H1 (cell line): Measurements from ENCODE around the gene NBDY.

ENCODE experiments used
- RAD21 ChIP-seq, 2 experiments: IDR thresholded peaks in 1 of 2; conservative IDR thresholded peaks in 1 of 2; 2 replicates each; pipeline ENCODE4 v1.6.1; 2011; ENCODE audit warnings: low read depth in 2 of 2, low read length in 2 of 2, improper control_type of control experiment in 1 of 2, inconsistent platforms in 1 of 2, mild to moderate bottlenecking in 1 of 2, moderate library complexity in 1 of 2
- TEAD4 ChIP-seq: IDR thresholded peaks from 2 replicates; pipeline ENCODE4 v1.6.1; 2012; ENCODE audit warnings: low read depth, low read length, inconsistent platforms, mixed read lengths
- TF ChIP-seq, protein P1 (sequence below), 3 experiments: IDR thresholded peaks; 1 replicate in 2 of 3; 2 replicates in 1 of 3; pipeline versions ENCODE4 v1.5.1 to v1.6.1; 2011; ENCODE audit warnings: low read length in 3 of 3, mild to moderate bottlenecking in 3 of 3, inconsistent platforms in 2 of 3, low read depth in 1 of 3, moderate library complexity in 1 of 3; ENCODE audit not compliant: insufficient read depth in 1 of 3; ENCODE audit errors: control extremely low read depth in 1 of 3

DNA sequence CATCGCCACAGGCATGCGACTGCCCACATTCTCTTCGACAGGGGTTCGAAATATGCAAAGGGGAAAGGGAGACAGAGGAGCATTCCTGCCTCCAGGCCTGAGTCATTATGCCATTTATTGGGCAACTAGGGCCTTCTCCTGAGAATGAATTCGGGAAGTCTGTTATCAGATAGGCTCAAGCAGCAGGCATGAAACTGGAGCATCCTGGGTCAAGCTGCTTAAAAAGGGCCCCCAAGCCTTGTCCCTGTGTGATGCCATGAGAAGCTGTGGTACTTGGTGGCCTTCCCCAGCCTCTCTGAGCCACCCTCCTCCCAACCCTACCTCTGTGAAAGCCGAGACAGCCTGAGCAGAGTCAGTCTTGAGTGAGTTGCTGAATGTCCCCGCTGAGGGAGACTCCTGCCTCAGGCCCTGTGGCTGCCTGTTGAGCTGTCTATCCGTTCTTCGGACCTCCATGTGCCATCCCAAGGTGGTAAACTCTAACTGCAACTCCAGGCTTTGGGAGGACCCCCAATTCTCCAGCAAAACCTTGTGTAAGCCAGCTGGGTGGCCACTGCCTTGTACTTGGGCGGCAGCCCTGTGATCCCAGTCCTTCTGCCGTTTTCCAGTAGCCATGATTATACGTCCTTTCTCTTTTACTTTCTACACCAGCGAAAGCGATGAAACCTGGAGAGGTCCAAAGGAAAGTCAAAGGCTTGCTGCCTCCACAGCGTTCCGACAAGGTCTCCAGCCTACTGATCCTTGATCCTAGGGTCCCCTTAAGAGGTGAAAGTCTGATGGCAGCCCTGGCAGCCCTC lies 37.7 kb downstream of the NBDY start:
- TF ChIP-seq TEAD4: no peak
- TF ChIP-seq, protein P1, sequence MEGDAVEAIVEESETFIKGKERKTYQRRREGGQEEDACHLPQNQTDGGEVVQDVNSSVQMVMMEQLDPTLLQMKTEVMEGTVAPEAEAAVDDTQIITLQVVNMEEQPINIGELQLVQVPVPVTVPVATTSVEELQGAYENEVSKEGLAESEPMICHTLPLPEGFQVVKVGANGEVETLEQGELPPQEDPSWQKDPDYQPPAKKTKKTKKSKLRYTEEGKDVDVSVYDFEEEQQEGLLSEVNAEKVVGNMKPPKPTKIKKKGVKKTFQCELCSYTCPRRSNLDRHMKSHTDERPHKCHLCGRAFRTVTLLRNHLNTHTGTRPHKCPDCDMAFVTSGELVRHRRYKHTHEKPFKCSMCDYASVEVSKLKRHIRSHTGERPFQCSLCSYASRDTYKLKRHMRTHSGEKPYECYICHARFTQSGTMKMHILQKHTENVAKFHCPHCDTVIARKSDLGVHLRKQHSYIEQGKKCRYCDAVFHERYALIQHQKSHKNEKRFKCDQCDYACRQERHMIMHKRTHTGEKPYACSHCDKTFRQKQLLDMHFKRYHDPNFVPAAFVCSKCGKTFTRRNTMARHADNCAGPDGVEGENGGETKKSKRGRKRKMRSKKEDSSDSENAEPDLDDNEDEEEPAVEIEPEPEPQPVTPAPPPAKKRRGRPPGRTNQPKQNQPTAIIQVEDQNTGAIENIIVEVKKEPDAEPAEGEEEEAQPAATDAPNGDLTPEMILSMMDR (IDR thresholded peaks at IDR 0.05; ENCODE audit: control extremely low read depth in 1 of 3, insufficient read depth in 1 of 3, low read depth in 1 of 3, low read length in 3 of 3): no peak
- TF ChIP-seq RAD21 (IDR thresholded peaks at IDR 0.05 in 1 of 2, conservative IDR thresholded peaks at IDR 0.05 in 1 of 2; ENCODE audit: low read depth in 2 of 2, low read length in 2 of 2): no peak
